ENCODE results near the gene P2RY2.
"Not testable (repeated sequence)": the region's sequence is repeated elsewhere in the genome, so short reads cannot be mapped to it uniquely, and the experiment has no call there.

Gene P2RY2

GRCh38 chr11:73189315-73189714 is 28.8 kb upstream of the P2RY2 start:
- peak; percentile 90 for DNase-seq

GRCh38 chr11:73189723-73190556 is 28.1 kb upstream of the P2RY2 start:
- DNase-seq = no peak

GRCh38 chr11:73190557-73190885 is 27.6 kb upstream of the P2RY2 start:
- DNase-seq = no peak

- DNase-seq = no peak
These were observed 26.9 kb upstream of the P2RY2 start for GRCh38 chr11:73191151-73191550.

- DNase-seq = no peak
These were observed 25.8 kb upstream of the P2RY2 start for GRCh38 chr11:73192272-73192671.

GRCh38 chr11:73193251-73194033 is 24.6 kb upstream of the P2RY2 start:
- no peak for DNase-seq

GRCh38 chr11:73194034-73194507 is 24.0 kb upstream of the P2RY2 start:
- no peak for DNase-seq

- no peak for DNase-seq
These were observed 23.5 kb upstream of the P2RY2 start for GRCh38 chr11:73194593-73194992.

GRCh38 chr11:73195191-73196007 is 22.7 kb upstream of the P2RY2 start:
- DNase-seq = no peak

- DNase-seq = no peak
These were observed 21.5 kb upstream of the P2RY2 start for GRCh38 chr11:73196576-73196975.

GRCh38 chr11:73197348-73197747 is 20.7 kb upstream of the P2RY2 start:
- no peak for DNase-seq

- not testable (repeated sequence) for DNase-seq
These were observed 20.3 kb upstream of the P2RY2 start for GRCh38 chr11:73197787-73198186.

- DNase-seq = no peak
These were observed 19.4 kb upstream of the P2RY2 start for GRCh38 chr11:73198677-73199076.

- no peak for DNase-seq
These were observed 18.6 kb upstream of the P2RY2 start for GRCh38 chr11:73199446-73199845.

- no peak for DNase-seq
These were observed 17.8 kb upstream of the P2RY2 start for GRCh38 chr11:73200256-73200655.

- no peak for DNase-seq
These were observed 16.8 kb upstream of the P2RY2 start for GRCh38 chr11:73201249-73201648.

- DNase-seq = no peak
These were observed 15.9 kb upstream of the P2RY2 start for GRCh38 chr11:73201888-73202780.

- DNase-seq = no peak
These were observed 14.8 kb upstream of the P2RY2 start for GRCh38 chr11:73203322-73203721.

- no peak for DNase-seq
These were observed 14.3 kb upstream of the P2RY2 start for GRCh38 chr11:73203790-73204189.

GRCh38 chr11:73204711-73205121 is 13.4 kb upstream of the P2RY2 start:
- DNase-seq = peak; percentile 77

GRCh38 chr11:73205661-73206343 is 12.3 kb upstream of the P2RY2 start:
- no peak for DNase-seq

- DNase-seq = no peak
These were observed 11.3 kb upstream of the P2RY2 start for GRCh38 chr11:73206801-73207200.
